Measurements from ENCODE around the gene CDX1.
"Not testable (repeated sequence)": the region's sequence is repeated elsewhere in the genome, so short reads cannot be mapped to it uniquely, and the experiment has no call there.

CDX1 gene

DNA sequence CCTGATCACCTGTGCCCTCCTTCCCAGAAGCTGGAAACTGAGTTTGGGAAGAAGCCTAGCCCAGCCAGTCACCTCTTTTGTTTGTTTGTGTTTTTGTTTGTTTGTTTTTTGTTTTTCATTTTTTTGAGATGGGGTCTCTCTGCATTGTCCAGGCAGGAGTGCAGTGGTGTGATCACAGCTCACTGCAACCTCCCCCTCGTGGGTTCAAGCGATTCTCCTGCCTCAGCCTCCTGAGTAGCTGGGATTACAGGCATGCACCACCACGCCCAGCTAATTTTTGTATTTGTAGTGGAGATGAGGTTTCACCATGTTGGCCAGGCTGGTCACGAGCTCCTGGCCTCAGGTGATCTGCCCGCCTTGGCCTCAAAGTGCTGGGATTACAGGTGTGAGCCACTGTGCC is 67.1 kb downstream of the CDX1 start:
- DNase-seq (ENCODE audit: low spot score) = not testable (repeated sequence)

All from CD4-positive, alpha-beta T cell treated with Interleukin-2 at 100 ng/mL for 4 hours (primary cell).